ENCODE measurements around the gene ENOSF1. TPM values are rescaled to one million over a fixed set of nuclear protein-coding genes. Genes with fewer than 3 reads are reported as not detected.

ENOSF1 gene
- total and polyA plus RNA-seq, 2 of the 13 experiments (the other 11 are each of a cell fraction or from before 2014, with no cell fraction given): 37.6 to 40.1 TPM

GRCh38 chr18:666177-666576 lies 46.3 kb downstream of the ENOSF1 start (continued):
- TF ChIP-seq, protein P1, sequence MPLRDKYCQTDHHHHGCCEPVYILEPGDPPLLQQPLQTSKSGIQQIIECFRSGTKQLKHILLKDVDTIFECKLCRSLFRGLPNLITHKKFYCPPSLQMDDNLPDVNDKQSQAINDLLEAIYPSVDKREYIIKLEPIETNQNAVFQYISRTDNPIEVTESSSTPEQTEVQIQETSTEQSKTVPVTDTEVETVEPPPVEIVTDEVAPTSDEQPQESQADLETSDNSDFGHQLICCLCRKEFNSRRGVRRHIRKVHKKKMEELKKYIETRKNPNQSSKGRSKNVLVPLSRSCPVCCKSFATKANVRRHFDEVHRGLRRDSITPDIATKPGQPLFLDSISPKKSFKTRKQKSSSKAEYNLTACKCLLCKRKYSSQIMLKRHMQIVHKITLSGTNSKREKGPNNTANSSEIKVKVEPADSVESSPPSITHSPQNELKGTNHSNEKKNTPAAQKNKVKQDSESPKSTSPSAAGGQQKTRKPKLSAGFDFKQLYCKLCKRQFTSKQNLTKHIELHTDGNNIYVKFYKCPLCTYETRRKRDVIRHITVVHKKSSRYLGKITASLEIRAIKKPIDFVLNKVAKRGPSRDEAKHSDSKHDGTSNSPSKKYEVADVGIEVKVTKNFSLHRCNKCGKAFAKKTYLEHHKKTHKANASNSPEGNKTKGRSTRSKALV (CRISPR knock-in tag; IDR thresholded peaks at IDR 0.05): no peak
- TF ChIP-seq RAD21 (CRISPR knock-in tag; IDR thresholded peaks at IDR 0.05): peak; percentile 35; the same call in 1 of the 2 replicates

GRCh38 chr18:662197-662596 lies 50.2 kb downstream of the ENOSF1 start:
- Histone ChIP-seq H3K36me3 (replicated peaks in 1 of 2; ENCODE audit: control insufficient read depth in 1 of 2, insufficient read depth in 2 of 2, low read length in 2 of 2) (peaks cover 16 to 34% of the 10 kb centered on the region in 2 experiments), H3K9me3 (ENCODE audit: low read length) (no peaks in the 10 kb centered on the region), H3K4me2 (ENCODE audit: low read depth, low read length) (no peak overlapping the region), H3K27me3 (ENCODE audit: control insufficient read depth in 1 of 2, insufficient read depth in 2 of 2, low read length in 2 of 2) (no peaks in the 10 kb centered on the region), H3K4me3 (replicated peaks in 1 of 3; ENCODE audit: insufficient read depth in 1 of 3, low read depth in 2 of 3, low read length in 3 of 3) (no peak overlapping the region), H3K9ac (ENCODE audit: insufficient read depth, low read depth, low read length) (no peak overlapping the region), H3K79me2 (ENCODE audit: insufficient read depth, low read length) (peaks cover 48% of the 10 kb centered on the region), H4K20me1 (ENCODE audit: insufficient read depth, low read length) (peaks cover 10% of the 10 kb centered on the region; the same call in 1 of the 2 replicates), H3K4me1 (ENCODE audit: insufficient read depth, low read length) (peaks cover 16% of the 10 kb centered on the region), H3K27ac (ENCODE audit: extremely low read length, insufficient read depth, low read length) (no peak overlapping the region), H2AFZ (ENCODE audit: low read length) (no peak overlapping the region)
- no peak for FAIRE-seq
- WGBS (ENCODE audit: low lambda C conversion rate): 100% methylated on average over 4 of the region's 4 CpGs
- ChIA-PET CTCF (ENCODE audit: low intra/inter-chr PET ratio, low total read pairs) (no interaction called here), POLR2A (no interaction called here)
- intact Hi-C loops (cut with micrococcal nuclease; ENCODE audit: unreplicated experiment) (no loop called here), in situ Hi-C loops (cut with HindIII; ENCODE audit: extremely low pct_ligation_motif_present, low pct_unique_long_range_greater_than_20kb) (no loop called here)
- DNase-seq (ENCODE audit: low spot score): no peak
- ATAC-seq: no peak
- BruUV-seq (replicated peaks): no TSS peak
- TF ChIP-seq SOX5 (CRISPR knock-in tag; IDR thresholded peaks at IDR 0.05; ENCODE audit: borderline replicate concordance) (no peak), STAG1 (CRISPR knock-in tag; IDR thresholded peaks at IDR 0.05) (no peak), ETS1 (CRISPR knock-in tag; IDR thresholded peaks at IDR 0.05) (no peak), HNRNPL (IDR thresholded peaks at IDR 0.05; ENCODE audit: low read depth, low read length) (no peak), ARNTL (CRISPR knock-in tag; IDR thresholded peaks at IDR 0.05) (no peak), TCF12 (IDR thresholded peaks at IDR 0.05) (no peak), TCF12 (CRISPR knock-in tag; IDR thresholded peaks at IDR 0.05) (no peak), ZNF616 (CRISPR knock-in tag; IDR thresholded peaks at IDR 0.05; ENCODE audit: low read depth) (no peak), ZNF619 (CRISPR knock-in tag; IDR thresholded peaks at IDR 0.05) (no peak), SP5 (CRISPR knock-in tag; IDR thresholded peaks at IDR 0.05; ENCODE audit: borderline replicate concordance, low read depth) (no peak), HNRNPK (IDR thresholded peaks at IDR 0.05; ENCODE audit: low read depth, low read length, poor library complexity, severe bottlenecking) (no peak), ZNF484 (CRISPR knock-in tag; IDR thresholded peaks at IDR 0.05; ENCODE audit: borderline replicate concordance, low read depth) (no peak), IKZF4 (CRISPR knock-in tag; IDR thresholded peaks at IDR 0.05; ENCODE audit: borderline replicate concordance, low read depth, not compliant biosample characterization) (no peak), MAZ (IDR thresholded peaks at IDR 0.05; ENCODE audit: borderline replicate concordance, low read depth, low read length) (no peak), MAZ (CRISPR knock-in tag; IDR thresholded peaks at IDR 0.05; ENCODE audit: low read depth) (no peak), NR2F6 (IDR thresholded peaks at IDR 0.05) (no peak), NR2F6 (CRISPR knock-in tag; IDR thresholded peaks at IDR 0.05) (no peak)
- TF ChIP-seq, protein P2, sequence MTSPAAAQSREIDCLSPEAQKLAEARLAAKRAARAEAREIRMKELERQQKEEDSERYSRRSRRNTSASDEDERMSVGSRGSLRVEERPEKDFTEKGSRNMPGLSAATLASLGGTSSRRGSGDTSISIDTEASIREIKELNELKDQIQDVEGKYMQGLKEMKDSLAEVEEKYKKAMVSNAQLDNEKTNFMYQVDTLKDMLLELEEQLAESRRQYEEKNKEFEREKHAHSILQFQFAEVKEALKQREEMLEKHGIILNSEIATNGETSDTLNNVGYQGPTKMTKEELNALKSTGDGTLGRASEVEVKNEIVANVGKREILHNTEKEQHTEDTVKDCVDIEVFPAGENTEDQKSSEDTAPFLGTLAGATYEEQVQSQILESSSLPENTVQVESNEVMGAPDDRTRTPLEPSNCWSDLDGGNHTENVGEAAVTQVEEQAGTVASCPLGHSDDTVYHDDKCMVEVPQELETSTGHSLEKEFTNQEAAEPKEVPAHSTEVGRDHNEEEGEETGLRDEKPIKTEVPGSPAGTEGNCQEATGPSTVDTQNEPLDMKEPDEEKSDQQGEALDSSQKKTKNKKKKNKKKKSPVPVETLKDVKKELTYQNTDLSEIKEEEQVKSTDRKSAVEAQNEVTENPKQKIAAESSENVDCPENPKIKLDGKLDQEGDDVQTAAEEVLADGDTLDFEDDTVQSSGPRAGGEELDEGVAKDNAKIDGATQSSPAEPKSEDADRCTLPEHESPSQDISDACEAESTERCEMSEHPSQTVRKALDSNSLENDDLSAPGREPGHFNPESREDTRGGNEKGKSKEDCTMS (CRISPR knock-in tag; conservative IDR thresholded peaks at IDR 0.05): no peak

All from HepG2 (cell line).